Tibial nerve (tissue), 4 donors: Measurements from ENCODE around the gene NEK5.

ENCODE experiments used
- EP300 ChIP-seq, 2 donors: sonication (generic); formaldehyde crosslinking; IDR thresholded peaks; one replicate each; pipeline ENCODE4 v1.6.1; 2017; ENCODE audit warnings: antibody characterized with exemption in 2 of 2, mild to moderate bottlenecking in 1 of 2
- POLR2A ChIP-seq, 2 donors: fragments of 450-650 bp; IDR thresholded peaks; one replicate each; pipeline ENCODE4 v1.6.1; 2017; ENCODE audit warnings: antibody characterized with exemption in 2 of 2, mild to moderate bottlenecking in 2 of 2, moderate library complexity in 2 of 2
- TF ChIP-seq, protein P1 (sequence below), 5 experiments: fragments of 200-600 bp in 3 of 5; fragments of 450-650 bp in 2 of 5; sonication (generic) in 3 of 5; IDR thresholded peaks; one replicate each; pipeline ENCODE4 v1.5.1; 2016 to 2019; ENCODE audit warnings: antibody characterized with exemption in 5 of 5, mild to moderate bottlenecking in 3 of 5, moderate library complexity in 2 of 5

DNA sequence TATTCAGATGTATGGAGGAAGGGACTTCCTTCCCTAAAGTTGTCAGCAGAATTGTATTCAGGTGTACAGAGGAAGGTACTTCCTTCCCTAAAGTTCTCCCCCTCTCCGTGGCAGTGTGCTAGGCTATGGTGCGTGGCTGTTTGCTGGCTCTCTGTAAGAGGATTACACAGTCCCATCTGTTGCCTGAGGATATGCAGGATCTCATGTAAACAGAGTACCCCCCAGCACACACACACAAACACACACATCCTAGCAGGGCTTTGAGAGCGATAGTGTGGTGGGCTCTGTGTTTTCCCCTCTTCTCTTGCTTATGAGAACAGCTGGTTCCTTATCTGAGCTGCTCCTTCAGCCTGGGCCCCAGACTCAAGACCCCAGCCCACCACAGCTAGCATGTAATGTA lies 10.3 kb downstream of the NEK5 start:
- TF ChIP-seq, protein P1, sequence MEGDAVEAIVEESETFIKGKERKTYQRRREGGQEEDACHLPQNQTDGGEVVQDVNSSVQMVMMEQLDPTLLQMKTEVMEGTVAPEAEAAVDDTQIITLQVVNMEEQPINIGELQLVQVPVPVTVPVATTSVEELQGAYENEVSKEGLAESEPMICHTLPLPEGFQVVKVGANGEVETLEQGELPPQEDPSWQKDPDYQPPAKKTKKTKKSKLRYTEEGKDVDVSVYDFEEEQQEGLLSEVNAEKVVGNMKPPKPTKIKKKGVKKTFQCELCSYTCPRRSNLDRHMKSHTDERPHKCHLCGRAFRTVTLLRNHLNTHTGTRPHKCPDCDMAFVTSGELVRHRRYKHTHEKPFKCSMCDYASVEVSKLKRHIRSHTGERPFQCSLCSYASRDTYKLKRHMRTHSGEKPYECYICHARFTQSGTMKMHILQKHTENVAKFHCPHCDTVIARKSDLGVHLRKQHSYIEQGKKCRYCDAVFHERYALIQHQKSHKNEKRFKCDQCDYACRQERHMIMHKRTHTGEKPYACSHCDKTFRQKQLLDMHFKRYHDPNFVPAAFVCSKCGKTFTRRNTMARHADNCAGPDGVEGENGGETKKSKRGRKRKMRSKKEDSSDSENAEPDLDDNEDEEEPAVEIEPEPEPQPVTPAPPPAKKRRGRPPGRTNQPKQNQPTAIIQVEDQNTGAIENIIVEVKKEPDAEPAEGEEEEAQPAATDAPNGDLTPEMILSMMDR (IDR thresholded peaks at IDR 0.05): no peak
- TF ChIP-seq POLR2A (IDR thresholded peaks at IDR 0.05) (no peak), EP300 (IDR thresholded peaks at IDR 0.05) (no peak)
